ENCODE results near the gene TSPAN4. TPM values are rescaled to one million over a fixed set of nuclear protein-coding genes. Genes with fewer than 3 reads are reported as not detected.

TSPAN4 gene
- total and polyA plus RNA-seq, 2 of the 13 experiments (the other 11 are each of a cell fraction or from before 2014, with no cell fraction given) = 31.7 to 68.3 TPM

GRCh38 chr11:795634-796564 lies 46.8 kb upstream of the TSPAN4 start (continued):
- TF ChIP-seq ZNF34 (CRISPR knock-in tag; IDR thresholded peaks at IDR 0.05; ENCODE audit: borderline replicate concordance) (no peak), ATAD3A (CRISPR knock-in tag; IDR thresholded peaks at IDR 0.05) (no peak), NFKB2 (CRISPR knock-in tag; IDR thresholded peaks at IDR 0.05; ENCODE audit: borderline replicate concordance) (no peak), ZNF225 (CRISPR knock-in tag; IDR thresholded peaks at IDR 0.05) (no peak), ATF1 (CRISPR knock-in tag; IDR thresholded peaks at IDR 0.05) (no peak), CENPX (CRISPR knock-in tag; IDR thresholded peaks at IDR 0.05) (no peak), ZNF747 (CRISPR knock-in tag; IDR thresholded peaks at IDR 0.05; ENCODE audit: borderline replicate concordance) (0 out of 2 replicates have a peak, but pooled peaks have one; percentile 22), HES4 (CRISPR knock-in tag; IDR thresholded peaks at IDR 0.05; ENCODE audit: borderline replicate concordance) (no peak), ZNF841 (CRISPR knock-in tag; IDR thresholded peaks at IDR 0.05; ENCODE audit: borderline replicate concordance) (no peak)
- TF ChIP-seq, protein P1, sequence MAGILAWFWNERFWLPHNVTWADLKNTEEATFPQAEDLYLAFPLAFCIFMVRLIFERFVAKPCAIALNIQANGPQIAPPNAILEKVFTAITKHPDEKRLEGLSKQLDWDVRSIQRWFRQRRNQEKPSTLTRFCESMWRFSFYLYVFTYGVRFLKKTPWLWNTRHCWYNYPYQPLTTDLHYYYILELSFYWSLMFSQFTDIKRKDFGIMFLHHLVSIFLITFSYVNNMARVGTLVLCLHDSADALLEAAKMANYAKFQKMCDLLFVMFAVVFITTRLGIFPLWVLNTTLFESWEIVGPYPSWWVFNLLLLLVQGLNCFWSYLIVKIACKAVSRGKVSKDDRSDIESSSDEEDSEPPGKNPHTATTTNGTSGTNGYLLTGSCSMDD (CRISPR knock-in tag; IDR thresholded peaks at IDR 0.05) = no peak
- TF ChIP-seq, protein P2, sequence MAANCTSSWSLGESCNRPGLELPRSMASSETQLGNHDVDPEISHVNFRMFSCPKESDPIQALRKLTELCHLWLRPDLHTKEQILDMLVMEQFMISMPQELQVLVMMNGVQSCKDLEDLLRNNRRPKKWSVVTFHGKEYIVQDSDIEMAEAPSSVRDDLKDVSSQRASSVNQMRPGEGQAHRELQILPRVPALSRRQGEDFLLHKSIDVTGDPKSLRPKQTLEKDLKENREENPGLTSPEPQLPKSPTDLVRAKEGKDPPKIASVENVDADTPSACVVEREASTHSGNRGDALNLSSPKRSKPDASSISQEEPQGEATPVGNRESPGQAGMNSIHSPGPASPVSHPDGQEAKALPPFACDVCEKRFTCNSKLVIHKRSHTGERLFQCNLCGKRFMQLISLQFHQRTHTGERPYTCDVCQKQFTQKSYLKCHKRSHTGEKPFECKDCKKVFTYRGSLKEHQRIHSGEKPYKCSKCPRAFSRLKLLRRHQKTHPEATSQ (CRISPR knock-in tag; IDR thresholded peaks at IDR 0.05; ENCODE audit: borderline replicate concordance) = no peak
- TF ChIP-seq, protein P3, sequence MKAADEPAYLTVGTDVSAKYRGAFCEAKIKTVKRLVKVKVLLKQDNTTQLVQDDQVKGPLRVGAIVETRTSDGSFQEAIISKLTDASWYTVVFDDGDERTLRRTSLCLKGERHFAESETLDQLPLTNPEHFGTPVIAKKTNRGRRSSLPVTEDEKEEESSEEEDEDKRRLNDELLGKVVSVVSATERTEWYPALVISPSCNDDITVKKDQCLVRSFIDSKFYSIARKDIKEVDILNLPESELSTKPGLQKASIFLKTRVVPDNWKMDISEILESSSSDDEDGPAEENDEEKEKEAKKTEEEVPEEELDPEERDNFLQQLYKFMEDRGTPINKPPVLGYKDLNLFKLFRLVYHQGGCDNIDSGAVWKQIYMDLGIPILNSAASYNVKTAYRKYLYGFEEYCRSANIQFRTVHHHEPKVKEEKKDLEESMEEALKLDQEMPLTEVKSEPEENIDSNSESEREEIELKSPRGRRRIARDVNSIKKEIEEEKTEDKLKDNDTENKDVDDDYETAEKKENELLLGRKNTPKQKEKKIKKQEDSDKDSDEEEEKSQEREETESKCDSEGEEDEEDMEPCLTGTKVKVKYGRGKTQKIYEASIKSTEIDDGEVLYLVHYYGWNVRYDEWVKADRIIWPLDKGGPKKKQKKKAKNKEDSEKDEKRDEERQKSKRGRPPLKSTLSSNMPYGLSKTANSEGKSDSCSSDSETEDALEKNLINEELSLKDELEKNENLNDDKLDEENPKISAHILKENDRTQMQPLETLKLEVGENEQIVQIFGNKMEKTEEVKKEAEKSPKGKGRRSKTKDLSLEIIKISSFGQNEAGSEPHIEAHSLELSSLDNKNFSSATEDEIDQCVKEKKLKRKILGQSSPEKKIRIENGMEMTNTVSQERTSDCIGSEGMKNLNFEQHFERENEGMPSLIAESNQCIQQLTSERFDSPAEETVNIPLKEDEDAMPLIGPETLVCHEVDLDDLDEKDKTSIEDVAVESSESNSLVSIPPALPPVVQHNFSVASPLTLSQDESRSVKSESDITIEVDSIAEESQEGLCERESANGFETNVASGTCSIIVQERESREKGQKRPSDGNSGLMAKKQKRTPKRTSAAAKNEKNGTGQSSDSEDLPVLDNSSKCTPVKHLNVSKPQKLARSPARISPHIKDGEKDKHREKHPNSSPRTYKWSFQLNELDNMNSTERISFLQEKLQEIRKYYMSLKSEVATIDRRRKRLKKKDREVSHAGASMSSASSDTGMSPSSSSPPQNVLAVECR (CRISPR knock-in tag; IDR thresholded peaks at IDR 0.05; ENCODE audit: borderline replicate concordance) = peak; percentile 50; the same call in 1 of the 2 replicates
- TF ChIP-seq, protein P4, sequence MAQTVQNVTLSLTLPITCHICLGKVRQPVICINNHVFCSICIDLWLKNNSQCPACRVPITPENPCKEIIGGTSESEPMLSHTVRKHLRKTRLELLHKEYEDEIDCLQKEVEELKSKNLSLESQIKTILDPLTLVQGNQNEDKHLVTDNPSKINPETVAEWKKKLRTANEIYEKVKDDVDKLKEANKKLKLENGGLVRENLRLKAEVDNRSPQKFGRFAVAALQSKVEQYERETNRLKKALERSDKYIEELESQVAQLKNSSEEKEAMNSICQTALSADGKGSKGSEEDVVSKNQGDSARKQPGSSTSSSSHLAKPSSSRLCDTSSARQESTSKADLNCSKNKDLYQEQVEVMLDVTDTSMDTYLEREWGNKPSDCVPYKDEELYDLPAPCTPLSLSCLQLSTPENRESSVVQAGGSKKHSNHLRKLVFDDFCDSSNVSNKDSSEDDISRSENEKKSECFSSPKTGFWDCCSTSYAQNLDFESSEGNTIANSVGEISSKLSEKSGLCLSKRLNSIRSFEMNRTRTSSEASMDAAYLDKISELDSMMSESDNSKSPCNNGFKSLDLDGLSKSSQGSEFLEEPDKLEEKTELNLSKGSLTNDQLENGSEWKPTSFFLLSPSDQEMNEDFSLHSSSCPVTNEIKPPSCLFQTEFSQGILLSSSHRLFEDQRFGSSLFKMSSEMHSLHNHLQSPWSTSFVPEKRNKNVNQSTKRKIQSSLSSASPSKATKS (CRISPR knock-in tag; IDR thresholded peaks at IDR 0.05) = no peak
- TF ChIP-seq, protein P5, sequence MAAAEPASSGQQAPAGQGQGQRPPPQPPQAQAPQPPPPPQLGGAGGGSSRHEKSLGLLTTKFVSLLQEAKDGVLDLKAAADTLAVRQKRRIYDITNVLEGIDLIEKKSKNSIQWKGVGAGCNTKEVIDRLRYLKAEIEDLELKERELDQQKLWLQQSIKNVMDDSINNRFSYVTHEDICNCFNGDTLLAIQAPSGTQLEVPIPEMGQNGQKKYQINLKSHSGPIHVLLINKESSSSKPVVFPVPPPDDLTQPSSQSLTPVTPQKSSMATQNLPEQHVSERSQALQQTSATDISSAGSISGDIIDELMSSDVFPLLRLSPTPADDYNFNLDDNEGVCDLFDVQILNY (CRISPR knock-in tag; conservative IDR thresholded peaks at IDR 0.05) = no peak
- TF ChIP-seq, protein P6, sequence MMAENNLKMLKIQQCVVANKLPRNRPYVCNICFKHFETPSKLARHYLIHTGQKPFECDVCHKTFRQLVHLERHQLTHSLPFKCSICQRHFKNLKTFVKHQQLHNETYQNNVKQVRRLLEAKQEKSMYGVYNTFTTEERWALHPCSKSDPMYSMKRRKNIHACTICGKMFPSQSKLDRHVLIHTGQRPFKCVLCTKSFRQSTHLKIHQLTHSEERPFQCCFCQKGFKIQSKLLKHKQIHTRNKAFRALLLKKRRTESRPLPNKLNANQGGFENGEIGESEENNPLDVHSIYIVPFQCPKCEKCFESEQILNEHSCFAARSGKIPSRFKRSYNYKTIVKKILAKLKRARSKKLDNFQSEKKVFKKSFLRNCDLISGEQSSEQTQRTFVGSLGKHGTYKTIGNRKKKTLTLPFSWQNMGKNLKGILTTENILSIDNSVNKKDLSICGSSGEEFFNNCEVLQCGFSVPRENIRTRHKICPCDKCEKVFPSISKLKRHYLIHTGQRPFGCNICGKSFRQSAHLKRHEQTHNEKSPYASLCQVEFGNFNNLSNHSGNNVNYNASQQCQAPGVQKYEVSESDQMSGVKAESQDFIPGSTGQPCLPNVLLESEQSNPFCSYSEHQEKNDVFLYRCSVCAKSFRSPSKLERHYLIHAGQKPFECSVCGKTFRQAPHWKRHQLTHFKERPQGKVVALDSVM (CRISPR knock-in tag; IDR thresholded peaks at IDR 0.05) = no peak
